GM21515 (cell line): ENCODE measurements around the gene FADS6.

Experiments used
- ATAC-seq: cut with Tn5 transposase; IDR thresholded peaks from one replicate; pipeline ENCODE4 v1.9.1; 2021; ENCODE audit not compliant: unreplicated experiment

FADS6 gene

DNA sequence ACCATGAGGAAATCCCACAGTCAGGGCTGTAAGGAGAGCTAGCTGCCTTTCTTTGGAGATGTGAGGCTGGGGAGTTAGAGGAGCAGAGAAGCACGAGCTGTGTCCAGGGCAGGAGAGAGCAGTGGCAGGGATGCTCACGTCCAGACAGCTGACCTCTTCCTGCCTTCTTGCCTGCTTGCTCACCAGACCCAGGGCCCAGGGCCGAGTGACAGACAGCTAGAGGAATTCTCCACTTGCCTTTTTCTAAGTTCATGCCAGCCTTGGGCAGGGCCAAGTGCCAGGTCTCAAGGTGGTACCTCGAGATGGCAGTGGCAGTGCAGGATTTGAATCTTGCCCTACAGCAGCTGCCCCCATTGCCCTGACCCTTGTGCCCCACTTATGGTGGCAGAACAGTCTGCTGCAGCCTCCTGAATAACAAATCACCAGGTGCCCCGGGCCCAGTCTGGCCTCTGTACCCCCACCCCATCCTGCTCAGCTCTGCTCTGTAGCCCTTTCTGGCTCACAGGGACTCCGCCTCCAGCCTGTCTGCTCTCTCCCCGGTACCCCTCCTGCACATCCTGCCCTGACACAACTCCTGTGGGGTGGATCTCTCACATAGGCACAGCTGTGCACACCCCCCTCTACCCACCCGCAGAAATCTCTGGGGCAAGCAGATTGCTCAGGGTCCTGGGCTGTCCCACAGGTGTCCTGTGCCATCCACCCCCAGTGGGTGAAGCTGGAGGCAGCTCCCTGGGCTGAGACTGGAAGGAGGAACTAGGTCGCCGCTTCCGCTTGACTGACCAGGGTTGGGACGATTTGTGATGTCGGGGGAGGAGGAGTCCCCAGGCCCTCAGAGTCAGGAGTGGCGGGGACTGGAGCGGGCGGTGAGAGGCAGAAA is 59.7 kb downstream of the FADS6 start:
- ATAC-seq, result no peak

DNA sequence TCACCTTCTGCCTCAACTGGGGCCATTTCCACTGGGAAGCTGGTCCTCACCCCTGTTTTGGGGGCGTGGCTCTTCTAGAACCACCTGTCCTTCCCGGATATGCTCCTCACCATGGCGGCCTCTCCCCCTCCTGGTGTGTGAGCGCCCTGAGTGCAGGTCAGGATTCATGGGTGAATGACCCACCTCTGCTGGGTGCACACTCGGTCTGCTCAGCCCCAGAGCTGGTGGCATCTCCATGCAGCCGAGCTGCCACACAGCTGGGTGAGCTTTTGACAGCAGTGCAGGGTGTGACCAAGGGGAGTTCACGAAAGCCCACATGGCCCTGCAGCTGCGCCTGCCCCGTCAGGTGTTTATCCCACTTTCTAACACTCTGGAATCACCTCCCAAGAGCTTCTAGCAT is 61.0 kb downstream of the FADS6 start:
- no peak for ATAC-seq

DNA sequence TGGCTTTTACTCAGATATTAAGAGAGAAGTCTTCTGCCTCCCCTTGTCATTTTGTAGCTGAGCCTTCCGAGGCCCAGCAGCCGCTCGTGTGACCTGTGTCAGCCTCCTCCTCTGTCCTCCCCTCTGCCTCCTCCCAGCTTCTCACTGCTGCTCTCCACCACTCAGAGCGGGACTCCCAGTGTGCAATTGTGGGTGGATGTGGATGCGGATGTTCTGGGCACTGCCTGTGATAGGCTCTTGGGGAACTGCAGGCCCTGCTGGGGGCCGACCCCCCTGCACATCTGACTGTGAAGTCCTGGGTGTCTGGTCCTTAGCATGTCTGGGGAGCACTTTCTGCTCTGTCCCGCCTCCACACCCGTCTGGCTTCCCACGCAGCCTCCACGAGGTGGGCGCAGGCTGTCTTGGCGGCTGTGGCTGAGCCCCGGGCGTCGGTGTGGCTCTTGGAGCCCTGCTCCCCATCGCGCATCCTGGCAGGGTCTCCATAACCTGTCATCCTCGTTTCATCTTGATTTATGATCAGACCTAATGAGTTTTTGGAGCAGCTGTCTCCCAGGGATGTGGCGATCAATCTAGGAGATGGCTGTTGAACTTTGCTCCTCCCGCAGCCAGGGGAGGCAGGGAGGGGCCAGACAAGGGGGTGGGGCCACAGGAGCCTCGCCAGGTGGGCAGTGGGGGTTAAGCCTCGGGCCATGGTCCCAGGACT is 61.8 kb downstream of the FADS6 start:
- ATAC-seq, result no peak

DNA sequence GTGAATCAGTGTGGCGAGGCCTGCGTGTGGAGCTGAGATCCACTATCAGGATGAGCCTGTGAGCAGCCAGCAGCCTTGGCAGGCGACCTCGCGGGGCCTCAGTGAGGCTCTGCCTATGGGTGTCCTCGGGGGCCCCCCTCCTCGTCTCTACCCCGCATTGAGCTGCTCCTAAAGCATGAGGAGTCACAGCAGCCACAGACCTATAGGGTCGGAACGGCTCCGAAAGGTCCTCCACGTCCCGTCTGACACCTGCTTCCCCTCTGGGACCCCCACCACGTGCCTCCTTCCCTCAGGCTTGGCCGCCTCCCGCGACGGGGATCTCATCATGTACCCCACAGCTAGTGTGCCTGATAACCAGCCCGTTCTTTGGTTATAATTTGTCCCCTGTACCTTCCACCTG is 62.6 kb downstream of the FADS6 start:
- ATAC-seq, result no peak

DNA sequence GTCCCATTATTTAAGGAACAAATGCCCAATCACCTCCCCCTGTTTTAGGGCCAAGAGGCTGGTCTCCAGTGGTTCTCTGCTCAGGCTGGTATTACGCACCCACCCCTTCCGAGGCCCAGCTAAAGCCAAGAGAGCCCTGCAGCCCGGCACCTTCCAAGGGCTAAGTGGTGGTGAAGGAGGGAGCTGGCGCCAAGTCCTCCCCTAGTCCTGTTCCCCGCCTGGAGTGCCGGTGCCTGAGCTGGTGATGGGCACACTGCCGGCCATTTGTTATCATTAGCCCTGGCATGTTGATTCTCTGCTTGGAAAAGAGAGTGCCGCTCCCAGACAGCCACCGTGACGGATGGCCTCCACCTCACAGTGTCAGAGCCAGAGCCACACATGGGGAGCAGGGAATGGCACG is 65.6 kb downstream of the FADS6 start:
- no peak for ATAC-seq
